ENCODE measurements around the gene GSTK1. TPM values are rescaled to one million over a fixed set of nuclear protein-coding genes. Genes with fewer than 3 reads are reported as not detected.

Gene GSTK1
- total and polyA plus RNA-seq, 2 donors (not counting 1 experiment from before 2014, with no cell fraction given): 181 to 315 TPM

DNA sequence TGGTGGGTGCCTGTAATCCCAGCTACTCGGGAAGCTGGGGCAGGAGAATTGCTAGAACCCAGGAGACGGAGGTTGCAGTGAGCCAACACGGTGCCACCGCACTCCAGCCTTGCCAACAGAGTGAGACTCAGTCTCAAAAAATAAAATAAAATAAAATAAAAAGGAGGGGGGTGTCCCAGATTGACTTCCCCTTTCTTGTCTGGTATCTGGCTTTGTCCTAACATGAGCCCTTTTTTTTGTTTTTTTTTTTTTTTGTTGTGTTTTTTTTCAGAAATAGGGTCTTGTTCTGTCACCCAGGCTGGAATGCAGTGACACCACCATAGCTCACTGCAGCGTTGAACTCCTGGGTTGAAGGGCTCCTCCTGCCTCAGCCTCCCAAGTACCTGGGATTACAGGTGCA, 29.6 kb downstream of the GSTK1 start:
- POLR2A ChIA-PET: interaction anchor here (0.7 kb wide), 1 partner anchor 65 kb away, joined by 5 read pairs; no protein-coding TSS in a partner anchor

GRCh38 chr7:143295870-143296269, 32.6 kb downstream of the GSTK1 start:
- Histone ChIP-seq H3K9me3 (ENCODE audit: control extremely low read depth in 1 of 3, control insufficient read depth in 2 of 3, insufficient read depth in 1 of 3, low read length in 2 of 3) (no peaks in the 10 kb centered on the region), H4K20me1 (ENCODE audit: control insufficient read depth, insufficient read depth, low read length, poor library complexity, severe bottlenecking) (peaks cover 49% of the 10 kb centered on the region), H3K4me2 (replicated peaks; ENCODE audit: low read depth, low read length, poor library complexity, severe bottlenecking) (no peak overlapping the region), H3K79me2 (ENCODE audit: control insufficient read depth, insufficient read depth, low read length) (peaks cover 50% of the 10 kb centered on the region), H3K27me3 (replicated peaks in 1 of 4; ENCODE audit: control extremely low read depth in 1 of 4, control insufficient read depth in 3 of 4, insufficient read depth in 4 of 4, low read length in 3 of 4) (no peaks in the 10 kb centered on the region), H3K36me3 (replicated peaks in 1 of 2; ENCODE audit: control extremely low read depth in 1 of 2, control insufficient read depth in 1 of 2, extremely low read depth in 1 of 2, insufficient read depth in 2 of 2, low read length in 1 of 2) (peaks cover 7 to 91% of the 10 kb centered on the region in 2 experiments), H3K27ac (ENCODE audit: low read length in 2 of 2) (no peak overlapping the region), H3K9ac (ENCODE audit: low read length) (no peak overlapping the region), H3K4me1 (ENCODE audit: control insufficient read depth in 2 of 2, insufficient read depth in 2 of 2, low read length in 2 of 2) (peaks cover 6 to 7% of the 10 kb centered on the region in 2 donors), H3K4me3 (ENCODE audit: control extremely low read depth in 1 of 5, extremely low read depth in 1 of 5, insufficient read depth in 1 of 5, low read depth in 2 of 5, low read length in 4 of 5) (no peak overlapping the region), H2AFZ (ENCODE audit: insufficient read depth, low read depth, low read length, poor library complexity, severe bottlenecking) (no peak overlapping the region)
- ChIA-PET POLR2A (no interaction called here), CTCF (interaction anchor here (0.7 to 3.5 kb wide), 6 partner anchors 8 to 91 kb away, joined by 3 to 14 read pairs (median 4); partner anchors contain the start of gene CASP2)
- no peak for TF ChIP-seq EZH2 (IDR thresholded peaks at IDR 0.05; ENCODE audit: borderline replicate concordance, insufficient read depth, low read depth, low read length, poor library complexity, severe bottlenecking)
- TF ChIP-seq, protein P1, sequence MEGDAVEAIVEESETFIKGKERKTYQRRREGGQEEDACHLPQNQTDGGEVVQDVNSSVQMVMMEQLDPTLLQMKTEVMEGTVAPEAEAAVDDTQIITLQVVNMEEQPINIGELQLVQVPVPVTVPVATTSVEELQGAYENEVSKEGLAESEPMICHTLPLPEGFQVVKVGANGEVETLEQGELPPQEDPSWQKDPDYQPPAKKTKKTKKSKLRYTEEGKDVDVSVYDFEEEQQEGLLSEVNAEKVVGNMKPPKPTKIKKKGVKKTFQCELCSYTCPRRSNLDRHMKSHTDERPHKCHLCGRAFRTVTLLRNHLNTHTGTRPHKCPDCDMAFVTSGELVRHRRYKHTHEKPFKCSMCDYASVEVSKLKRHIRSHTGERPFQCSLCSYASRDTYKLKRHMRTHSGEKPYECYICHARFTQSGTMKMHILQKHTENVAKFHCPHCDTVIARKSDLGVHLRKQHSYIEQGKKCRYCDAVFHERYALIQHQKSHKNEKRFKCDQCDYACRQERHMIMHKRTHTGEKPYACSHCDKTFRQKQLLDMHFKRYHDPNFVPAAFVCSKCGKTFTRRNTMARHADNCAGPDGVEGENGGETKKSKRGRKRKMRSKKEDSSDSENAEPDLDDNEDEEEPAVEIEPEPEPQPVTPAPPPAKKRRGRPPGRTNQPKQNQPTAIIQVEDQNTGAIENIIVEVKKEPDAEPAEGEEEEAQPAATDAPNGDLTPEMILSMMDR (IDR thresholded peaks at IDR 0.05): no peak
- H3K4me1 Mint-ChIP-seq: peaks cover 41% of the 10 kb centered on the region
- DNase-seq: no peak
- H3K27me3 Mint-ChIP-seq: no peaks in the 10 kb centered on the region
- intact Hi-C loops (cut with micrococcal nuclease): no loop called here
- H3K27ac Mint-ChIP-seq: no peak overlapping the region
- H3K9me3 Mint-ChIP-seq (ENCODE audit: insufficient read depth): no peaks in the 10 kb centered on the region
- no peak overlapping the region for H3K4me3 Mint-ChIP-seq
- no peak for ATAC-seq (ENCODE audit: low read depth)

More for the DNA sequence above, 29.6 kb downstream of the GSTK1 start:
- Histone ChIP-seq H4K20me1 (ENCODE audit: control insufficient read depth, insufficient read depth, low read length, poor library complexity, severe bottlenecking) (peaks cover 53% of the 10 kb centered on the region), H3K4me3 (ENCODE audit: control extremely low read depth in 1 of 5, extremely low read depth in 1 of 5, insufficient read depth in 1 of 5, low read depth in 2 of 5, low read length in 4 of 5) (no peak overlapping the region), H3K9ac (ENCODE audit: low read length) (no peak overlapping the region), H3K79me2 (ENCODE audit: control insufficient read depth, insufficient read depth, low read length) (peaks cover 68% of the 10 kb centered on the region), H3K36me3 (replicated peaks in 1 of 2; ENCODE audit: control extremely low read depth in 1 of 2, control insufficient read depth in 1 of 2, extremely low read depth in 1 of 2, insufficient read depth in 2 of 2, low read length in 1 of 2) (peaks cover 7 to 61% of the 10 kb centered on the region in 2 experiments), H3K4me1 (ENCODE audit: control insufficient read depth in 2 of 2, insufficient read depth in 2 of 2, low read length in 2 of 2) (peaks cover 26 to 27% of the 10 kb centered on the region in 2 donors), H3K9me3 (ENCODE audit: control extremely low read depth in 1 of 3, control insufficient read depth in 2 of 3, insufficient read depth in 1 of 3, low read length in 2 of 3) (no peaks in the 10 kb centered on the region), H3K27ac (ENCODE audit: low read length in 2 of 2) (no peak overlapping the region), H2AFZ (ENCODE audit: insufficient read depth, low read depth, low read length, poor library complexity, severe bottlenecking) (no peak overlapping the region), H3K4me2 (replicated peaks; ENCODE audit: low read depth, low read length, poor library complexity, severe bottlenecking) (no peak overlapping the region), H3K27me3 (replicated peaks in 1 of 4; ENCODE audit: control extremely low read depth in 1 of 4, control insufficient read depth in 3 of 4, insufficient read depth in 4 of 4, low read length in 3 of 4) (no peaks in the 10 kb centered on the region)
- no peak overlapping the region for H3K4me3 Mint-ChIP-seq
- no peaks in the 10 kb centered on the region for H3K27me3 Mint-ChIP-seq
- DNase-seq (no peak), ATAC-seq (ENCODE audit: low read depth) (no peak)
- CTCF ChIA-PET: interaction anchor here (1.7 to 4.1 kb wide), 2 partner anchors 12 to 52 kb away, joined by 4 to 29 read pairs; no protein-coding TSS in a partner anchor
- intact Hi-C loops (cut with micrococcal nuclease): no loop called here
- TF ChIP-seq, protein P1 (IDR thresholded peaks at IDR 0.05): no peak
- no peak for TF ChIP-seq EZH2 (IDR thresholded peaks at IDR 0.05; ENCODE audit: borderline replicate concordance, insufficient read depth, low read depth, low read length, poor library complexity, severe bottlenecking)
- no peaks in the 10 kb centered on the region for H3K9me3 Mint-ChIP-seq (ENCODE audit: insufficient read depth)
- WGBS (ENCODE audit: insufficient coverage): no CpG with 5 or more reads among the region's 5 CpGs
- H3K4me1 Mint-ChIP-seq: peaks cover 58% of the 10 kb centered on the region
- H3K27ac Mint-ChIP-seq: no peak overlapping the region

Measured in B cell (primary cell).